ENCODE results near the gene AARS2.
"Not testable (repeated sequence)": the region's sequence is repeated elsewhere in the genome, so short reads cannot be mapped to it uniquely, and the experiment has no call there.

AARS2 gene

DNA sequence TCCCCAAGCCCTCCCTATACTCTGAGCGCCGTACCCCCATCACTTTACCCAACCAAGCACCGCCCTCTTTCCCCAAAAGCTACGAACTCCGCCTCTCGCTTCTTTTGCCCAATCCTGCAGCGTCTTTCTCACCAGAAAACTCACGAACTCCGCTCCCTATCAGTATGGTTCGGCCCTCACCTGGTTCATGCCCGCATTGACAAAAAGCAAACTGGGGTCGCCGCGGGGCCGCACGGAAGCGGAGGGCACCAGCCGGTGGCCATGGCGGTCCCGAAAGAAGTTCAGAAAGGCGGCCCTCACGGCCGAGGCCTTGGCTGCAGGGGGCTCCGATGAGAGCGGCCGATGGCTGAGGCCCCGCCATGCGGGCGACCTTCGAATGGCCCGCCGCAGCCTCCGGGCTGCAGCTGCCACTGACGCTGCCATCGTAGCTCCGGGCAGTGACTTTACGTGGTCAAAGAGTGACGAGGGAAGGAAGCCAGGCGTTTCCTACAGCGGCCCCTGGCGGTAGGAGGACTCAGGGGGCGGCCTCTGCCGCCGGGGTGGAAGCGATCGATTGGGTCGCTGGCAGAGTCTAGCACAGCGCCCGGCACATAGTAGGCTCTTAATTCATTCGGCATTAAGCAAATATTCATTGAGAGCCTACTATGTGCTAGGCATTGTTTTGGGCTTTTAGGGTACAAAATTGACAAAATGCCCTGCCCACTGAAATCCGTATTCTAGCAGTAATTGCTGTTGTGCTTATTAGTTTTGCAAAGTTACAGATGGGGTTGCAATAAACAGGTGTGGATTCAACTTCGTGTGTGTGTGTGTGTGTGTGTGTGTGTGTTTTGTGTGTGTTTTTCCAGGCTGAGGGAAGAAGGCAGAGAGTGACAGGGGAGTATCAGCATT is at the start of gene AARS2:
Gene AARS2, minus strand, starts transcription at position 447 of the 888 bp plus-strand sequence. Its CDS starts 24 bp downstream, at position 423.
- Histone ChIP-seq H3K27me3 (ENCODE audit: control insufficient read depth in 1 of 2, insufficient read depth in 2 of 2, low read length in 2 of 2) (peaks cover 0 to 2% of the 10 kb centered on the region in 2 donors), H3K4me1 (ENCODE audit: control insufficient read depth in 1 of 2, insufficient read depth in 2 of 2, low read length in 2 of 2) (peaks cover 35% of the 10 kb centered on the region in 2 donors), H3K9ac (ENCODE audit: low read depth in 1 of 2, low read length in 2 of 2) (peak within 1 kb of the TSS; percentile 88 to 93), H3K4me3 (ENCODE audit: low read depth in 1 of 2, low read length in 2 of 2) (peak within 1 kb of the TSS; percentile 87 to 95), H3K9me3 (ENCODE audit: control insufficient read depth in 1 of 2, low read length in 2 of 2) (no peaks in the 10 kb centered on the region), H3K36me3 (ENCODE audit: control insufficient read depth in 1 of 2, insufficient read depth in 2 of 2, low read length in 2 of 2) (peaks cover 10 to 26% of the 10 kb centered on the region in 2 donors), H3K27ac (ENCODE audit: low read depth, low read length) (peak within 1 kb of the TSS; percentile 43)

- Histone ChIP-seq H3K27me3 (ENCODE audit: control insufficient read depth in 1 of 2, insufficient read depth in 2 of 2, low read length in 2 of 2) (peaks cover 0 to 2% of the 10 kb centered on the region in 2 donors), H3K27ac (ENCODE audit: low read depth, low read length) (no peak overlapping the region), H3K4me3 (ENCODE audit: low read depth in 1 of 2, low read length in 2 of 2) (no peak overlapping the region), H3K4me1 (ENCODE audit: control insufficient read depth in 1 of 2, insufficient read depth in 2 of 2, low read length in 2 of 2) (no peaks in the 10 kb centered on the region), H3K9ac (ENCODE audit: low read depth in 1 of 2, low read length in 2 of 2) (no peak overlapping the region), H3K36me3 (ENCODE audit: control insufficient read depth in 1 of 2, insufficient read depth in 2 of 2, low read length in 2 of 2) (no peaks in the 10 kb centered on the region), H3K9me3 (ENCODE audit: control insufficient read depth in 1 of 2, low read length in 2 of 2) (no peaks in the 10 kb centered on the region)
These were observed 48.8 kb upstream of the AARS2 start for GRCh38 chr6:44361947-44362346.

DNA sequence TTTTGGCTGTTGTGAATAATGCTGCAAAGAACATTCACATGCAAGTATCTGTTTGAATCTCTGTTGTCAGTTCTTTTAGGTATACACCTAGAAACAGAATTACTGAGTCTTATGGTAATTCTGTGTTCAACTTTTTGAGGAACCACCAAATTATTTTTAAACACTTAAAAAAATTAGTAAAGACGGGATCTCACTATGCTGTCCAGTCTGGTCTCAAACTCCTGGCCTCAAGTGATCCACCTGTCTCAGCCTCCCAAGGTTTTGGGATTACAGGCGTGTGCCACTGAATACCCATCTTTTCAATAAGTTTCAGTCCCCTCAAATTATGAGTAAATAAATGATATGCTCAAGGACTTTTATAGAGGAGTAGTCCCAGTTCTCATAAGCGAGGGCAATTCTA is 46.8 kb upstream of the AARS2 start:
- no peak overlapping the region for H3K4me3 ChIP-seq (ENCODE audit: low read depth in 1 of 2, low read length in 2 of 2)

GRCh38 chr6:44356487-44356886 is 43.3 kb upstream of the AARS2 start:
- H3K27ac ChIP-seq (ENCODE audit: low read depth, low read length), result no peak overlapping the region

More for the DNA sequence above, 46.8 kb upstream of the AARS2 start:
- no peaks in the 10 kb centered on the region for H3K9me3 ChIP-seq (ENCODE audit: control insufficient read depth in 1 of 2, low read length in 2 of 2)
- no peaks in the 10 kb centered on the region for H3K4me1 ChIP-seq (ENCODE audit: control insufficient read depth in 1 of 2, insufficient read depth in 2 of 2, low read length in 2 of 2)
- H3K9ac ChIP-seq (ENCODE audit: low read depth in 1 of 2, low read length in 2 of 2), result no peak overlapping the region
- peaks cover 0 to 2% of the 10 kb centered on the region in 2 donors for H3K27me3 ChIP-seq (ENCODE audit: control insufficient read depth in 1 of 2, insufficient read depth in 2 of 2, low read length in 2 of 2)
- no peak overlapping the region for H3K27ac ChIP-seq (ENCODE audit: low read depth, low read length)
- H3K36me3 ChIP-seq (ENCODE audit: control insufficient read depth in 1 of 2, insufficient read depth in 2 of 2, low read length in 2 of 2), result no peaks in the 10 kb centered on the region

GRCh38 chr6:44355640-44356039 is 42.5 kb upstream of the AARS2 start:
- Histone ChIP-seq H3K9ac (ENCODE audit: low read depth in 1 of 2, low read length in 2 of 2) (no peak overlapping the region), H3K4me1 (ENCODE audit: control insufficient read depth in 1 of 2, insufficient read depth in 2 of 2, low read length in 2 of 2) (no peaks in the 10 kb centered on the region), H3K36me3 (ENCODE audit: control insufficient read depth in 1 of 2, insufficient read depth in 2 of 2, low read length in 2 of 2) (no peaks in the 10 kb centered on the region), H3K27ac (ENCODE audit: low read depth, low read length) (no peak overlapping the region), H3K27me3 (ENCODE audit: control insufficient read depth in 1 of 2, insufficient read depth in 2 of 2, low read length in 2 of 2) (no peaks in the 10 kb centered on the region), H3K9me3 (ENCODE audit: control insufficient read depth in 1 of 2, low read length in 2 of 2) (no peaks in the 10 kb centered on the region), H3K4me3 (ENCODE audit: low read depth in 1 of 2, low read length in 2 of 2) (no peak overlapping the region)

More at GRCh38 chr6:44356487-44356886, 43.3 kb upstream of the AARS2 start:
- H3K9me3 ChIP-seq (ENCODE audit: control insufficient read depth in 1 of 2, low read length in 2 of 2), result no peaks in the 10 kb centered on the region
- H3K27me3 ChIP-seq (ENCODE audit: control insufficient read depth in 1 of 2, insufficient read depth in 2 of 2, low read length in 2 of 2), result no peaks in the 10 kb centered on the region
- H3K36me3 ChIP-seq (ENCODE audit: control insufficient read depth in 1 of 2, insufficient read depth in 2 of 2, low read length in 2 of 2), result no peaks in the 10 kb centered on the region
- H3K9ac ChIP-seq (ENCODE audit: low read depth in 1 of 2, low read length in 2 of 2), result no peak overlapping the region
- H3K4me3 ChIP-seq (ENCODE audit: low read depth in 1 of 2, low read length in 2 of 2), result no peak overlapping the region
- H3K4me1 ChIP-seq (ENCODE audit: control insufficient read depth in 1 of 2, insufficient read depth in 2 of 2, low read length in 2 of 2), result no peaks in the 10 kb centered on the region

- no peak overlapping the region for H3K27ac ChIP-seq (ENCODE audit: low read depth, low read length)
- peaks cover 0 to 5% of the 10 kb centered on the region in 2 donors for H3K4me1 ChIP-seq (ENCODE audit: control insufficient read depth in 1 of 2, insufficient read depth in 2 of 2, low read length in 2 of 2)
- H3K9me3 ChIP-seq (ENCODE audit: control insufficient read depth in 1 of 2, low read length in 2 of 2), result no peaks in the 10 kb centered on the region
- no peak overlapping the region for H3K9ac ChIP-seq (ENCODE audit: low read depth in 1 of 2, low read length in 2 of 2)
- no peaks in the 10 kb centered on the region for H3K27me3 ChIP-seq (ENCODE audit: control insufficient read depth in 1 of 2, insufficient read depth in 2 of 2, low read length in 2 of 2)
- no peak overlapping the region for H3K4me3 ChIP-seq (ENCODE audit: low read depth in 1 of 2, low read length in 2 of 2)
- no peaks in the 10 kb centered on the region for H3K36me3 ChIP-seq (ENCODE audit: control insufficient read depth in 1 of 2, insufficient read depth in 2 of 2, low read length in 2 of 2)
These were observed 40.2 kb upstream of the AARS2 start for GRCh38 chr6:44353336-44353735.

DNA sequence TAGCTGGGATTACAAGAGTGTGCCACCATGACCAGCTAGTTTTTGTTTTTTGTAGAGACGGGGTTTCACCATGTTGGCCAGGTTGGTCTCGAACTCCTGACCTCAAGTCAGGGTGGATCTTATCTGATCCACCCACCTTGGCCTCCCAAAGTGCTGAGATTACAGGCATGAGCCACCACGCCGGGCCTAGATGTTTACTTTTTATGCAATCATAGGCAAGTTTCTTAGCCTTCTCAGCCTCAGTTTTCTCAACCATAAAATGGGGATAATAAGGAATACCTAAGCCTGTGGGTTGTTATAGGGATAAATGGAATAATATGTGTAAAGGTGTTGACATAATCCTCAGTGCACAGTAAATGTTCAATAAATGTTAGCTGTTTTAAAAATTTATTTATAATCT is 39.1 kb upstream of the AARS2 start:
- Histone ChIP-seq H3K9ac (ENCODE audit: low read depth in 1 of 2, low read length in 2 of 2) (no peak overlapping the region), H3K27me3 (ENCODE audit: control insufficient read depth in 1 of 2, insufficient read depth in 2 of 2, low read length in 2 of 2) (no peaks in the 10 kb centered on the region), H3K4me3 (ENCODE audit: low read depth in 1 of 2, low read length in 2 of 2) (no peak overlapping the region), H3K4me1 (ENCODE audit: control insufficient read depth in 1 of 2, insufficient read depth in 2 of 2, low read length in 2 of 2) (peaks cover 0 to 5% of the 10 kb centered on the region in 2 donors), H3K36me3 (ENCODE audit: control insufficient read depth in 1 of 2, insufficient read depth in 2 of 2, low read length in 2 of 2) (no peaks in the 10 kb centered on the region), H3K9me3 (ENCODE audit: control insufficient read depth in 1 of 2, low read length in 2 of 2) (no peaks in the 10 kb centered on the region), H3K27ac (ENCODE audit: low read depth, low read length) (no peak overlapping the region)

GRCh38 chr6:44350650-44350994 is 37.5 kb upstream of the AARS2 start:
- H3K4me3 ChIP-seq (ENCODE audit: low read depth in 1 of 2, low read length in 2 of 2); H3K27ac ChIP-seq (ENCODE audit: low read depth, low read length); H3K27me3 ChIP-seq (ENCODE audit: control insufficient read depth in 1 of 2, insufficient read depth in 2 of 2, low read length in 2 of 2); H3K36me3 ChIP-seq (ENCODE audit: control insufficient read depth in 1 of 2, insufficient read depth in 2 of 2, low read length in 2 of 2); H3K9me3 ChIP-seq (ENCODE audit: control insufficient read depth in 1 of 2, low read length in 2 of 2); H3K4me1 ChIP-seq (ENCODE audit: control insufficient read depth in 1 of 2, insufficient read depth in 2 of 2, low read length in 2 of 2); H3K9ac ChIP-seq (ENCODE audit: low read depth in 1 of 2, low read length in 2 of 2): not testable (repeated sequence)

GRCh38 chr6:44349904-44350649 is 36.9 kb upstream of the AARS2 start:
- no peak overlapping the region for H3K27ac ChIP-seq (ENCODE audit: low read depth, low read length)
- no peak overlapping the region for H3K4me3 ChIP-seq (ENCODE audit: low read depth in 1 of 2, low read length in 2 of 2)
- peaks cover 0 to 5% of the 10 kb centered on the region in 2 donors for H3K4me1 ChIP-seq (ENCODE audit: control insufficient read depth in 1 of 2, insufficient read depth in 2 of 2, low read length in 2 of 2)
- no peaks in the 10 kb centered on the region for H3K9me3 ChIP-seq (ENCODE audit: control insufficient read depth in 1 of 2, low read length in 2 of 2)
- no peak overlapping the region for H3K9ac ChIP-seq (ENCODE audit: low read depth in 1 of 2, low read length in 2 of 2)
- H3K27me3 ChIP-seq (ENCODE audit: control insufficient read depth in 1 of 2, insufficient read depth in 2 of 2, low read length in 2 of 2), result peaks cover 0 to 3% of the 10 kb centered on the region in 2 donors
- no peaks in the 10 kb centered on the region for H3K36me3 ChIP-seq (ENCODE audit: control insufficient read depth in 1 of 2, insufficient read depth in 2 of 2, low read length in 2 of 2)

DNA sequence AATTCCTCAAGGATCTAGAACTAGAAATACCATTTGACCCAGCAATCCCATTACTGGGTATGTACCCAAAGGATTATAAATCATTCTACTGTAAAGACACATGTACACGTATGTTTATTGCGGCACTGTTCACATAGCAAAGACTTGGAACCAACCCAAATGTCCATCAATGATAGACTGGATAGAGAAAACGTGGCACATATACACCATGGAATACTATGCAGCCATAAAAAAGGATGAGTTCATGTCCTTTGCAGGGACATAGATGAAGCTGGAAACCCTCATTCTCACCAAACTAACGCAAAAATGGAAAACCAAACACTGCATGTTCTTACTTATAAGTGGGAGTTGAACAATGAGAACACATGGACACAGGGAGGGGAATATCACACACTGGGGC is 33.7 kb upstream of the AARS2 start:
- not testable (repeated sequence) for H3K4me1 ChIP-seq (ENCODE audit: control insufficient read depth in 1 of 2, insufficient read depth in 2 of 2, low read length in 2 of 2); H3K9me3 ChIP-seq (ENCODE audit: control insufficient read depth in 1 of 2, low read length in 2 of 2); H3K9ac ChIP-seq (ENCODE audit: low read depth in 1 of 2, low read length in 2 of 2); H3K27ac ChIP-seq (ENCODE audit: low read depth, low read length); H3K36me3 ChIP-seq (ENCODE audit: control insufficient read depth in 1 of 2, insufficient read depth in 2 of 2, low read length in 2 of 2); H3K4me3 ChIP-seq (ENCODE audit: low read depth in 1 of 2, low read length in 2 of 2)
- H3K27me3 ChIP-seq (ENCODE audit: control insufficient read depth in 1 of 2, insufficient read depth in 2 of 2, low read length in 2 of 2), result peaks cover 25 to 27% of the 10 kb centered on the region in 2 donors

All from duodenal mucosa (tissue), 2 donors.